HG03378 (cell line): ENCODE measurements around the gene SH3TC2.
"Not testable (repeated sequence)": the region's sequence is repeated elsewhere in the genome, so short reads cannot be mapped to it uniquely, and the experiment has no call there.

Experiments used
- ATAC-seq: cut with Tn5 transposase; IDR thresholded peaks from one replicate; pipeline ENCODE4 v1.9.1; 2021; ENCODE audit warnings: mild to moderate bottlenecking, moderate library complexity; ENCODE audit not compliant: unreplicated experiment

SH3TC2 gene

GRCh38 chr5:149063017-149063687, at the start of gene SH3TC2:
Gene SH3TC2 (minus strand): TSS chr5:149063062. CDS start chr5:149063022, 40 bp downstream.
- ATAC-seq = no peak

GRCh38 chr5:149110406-149110805, 47.5 kb upstream of the SH3TC2 start:
- ATAC-seq = no peak

GRCh38 chr5:149108651-149109280, 45.9 kb upstream of the SH3TC2 start:
- no peak for ATAC-seq

GRCh38 chr5:149100331-149100730, 37.5 kb upstream of the SH3TC2 start:
- ATAC-seq = no peak

GRCh38 chr5:149099920-149100319, 37.1 kb upstream of the SH3TC2 start:
- ATAC-seq = no peak

- no peak for ATAC-seq
Measured at GRCh38 chr5:149094996-149095395, 32.1 kb upstream of the SH3TC2 start.

- no peak for ATAC-seq
Measured at GRCh38 chr5:149093625-149094024, 30.8 kb upstream of the SH3TC2 start.

GRCh38 chr5:149089796-149090195, 26.9 kb upstream of the SH3TC2 start:
- no peak for ATAC-seq

- ATAC-seq = no peak
Measured at GRCh38 chr5:149088686-149089085, 25.8 kb upstream of the SH3TC2 start.

- ATAC-seq = no peak
Measured at GRCh38 chr5:149083846-149084245, 21.0 kb upstream of the SH3TC2 start.

GRCh38 chr5:149082271-149082670, 19.4 kb upstream of the SH3TC2 start:
- no peak for ATAC-seq

- ATAC-seq = no peak
Measured at GRCh38 chr5:149080294-149080693, 17.4 kb upstream of the SH3TC2 start.

- no peak for ATAC-seq
Measured at GRCh38 chr5:149079883-149080282, 17.0 kb upstream of the SH3TC2 start.

GRCh38 chr5:149074071-149074470, 11.2 kb upstream of the SH3TC2 start:
- ATAC-seq = not testable (repeated sequence)

- no peak for ATAC-seq
Measured at GRCh38 chr5:149073213-149073612, 10.4 kb upstream of the SH3TC2 start.

- no peak for ATAC-seq
Measured at GRCh38 chr5:149072791-149073190, 9.9 kb upstream of the SH3TC2 start.

GRCh38 chr5:149072376-149072775, 9.5 kb upstream of the SH3TC2 start:
- ATAC-seq = no peak

- no peak for ATAC-seq
Measured at GRCh38 chr5:149071756-149072155, 8.9 kb upstream of the SH3TC2 start.

- ATAC-seq = no peak
Measured at GRCh38 chr5:149071216-149071615, 8.4 kb upstream of the SH3TC2 start.

GRCh38 chr5:149069711-149070110, 6.8 kb upstream of the SH3TC2 start:
- ATAC-seq = no peak

- ATAC-seq = no peak
Measured at GRCh38 chr5:149063896-149064478, 1.1 kb upstream of the SH3TC2 start.

- no peak for ATAC-seq
Measured at GRCh38 chr5:149062371-149063016, 368 bp downstream of the SH3TC2 start.
